ENCODE results near the gene RPLP1. TPM values are rescaled to one million over a fixed set of nuclear protein-coding genes. Genes with fewer than 3 reads are reported as not detected.
A peak's percentile ranks its signal among the peaks of the same experiment; 100 is the strongest.

The RPLP1 gene
- 379 TPM for total RNA-seq

DNA sequence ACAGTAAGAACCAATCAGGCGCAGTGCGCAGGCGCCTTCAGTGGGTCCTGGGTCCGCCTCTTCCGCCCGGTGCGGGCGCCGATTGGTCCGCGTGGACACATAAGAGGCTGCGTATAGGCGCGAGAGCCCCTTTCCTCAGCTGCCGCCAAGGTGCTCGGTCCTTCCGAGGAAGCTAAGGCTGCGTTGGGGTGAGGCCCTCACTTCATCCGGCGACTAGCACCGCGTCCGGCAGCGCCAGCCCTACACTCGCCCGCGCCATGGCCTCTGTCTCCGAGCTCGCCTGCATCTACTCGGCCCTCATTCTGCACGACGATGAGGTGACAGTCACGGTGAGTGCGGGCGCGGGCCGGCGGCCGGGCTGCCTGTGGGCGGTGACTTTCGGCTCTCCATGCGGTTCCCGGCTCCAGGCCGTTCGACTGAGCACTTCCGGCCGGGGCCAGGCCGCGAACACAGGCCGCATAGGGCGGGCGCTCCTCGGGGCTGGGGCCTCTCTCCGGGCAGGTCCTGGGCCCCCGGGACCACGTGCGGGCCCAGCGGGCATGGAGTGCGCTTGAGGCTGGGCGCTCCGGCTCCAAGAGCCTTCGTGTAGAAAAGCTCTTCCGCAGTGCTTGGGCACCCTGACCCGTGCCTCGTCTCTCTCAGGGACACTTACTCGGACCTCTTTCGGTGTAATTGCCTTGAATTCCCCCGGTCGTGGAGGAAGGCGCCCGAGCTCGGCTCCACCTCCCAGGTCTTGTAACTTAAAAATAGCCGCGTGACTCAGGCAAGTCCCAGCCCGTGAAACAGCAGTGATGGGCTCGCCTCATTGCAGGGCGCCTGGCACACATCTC is at the start of gene RPLP1:
Gene RPLP1 (plus strand): TSS at position 127 of the 830 bp plus-strand sequence. CDS start 131 bp downstream, at position 258.
- intact Hi-C loops (cut with DNase I): loop anchor here (1.0 to 10.0 kb wide), 4 partner anchors 9 to 1022 kb away; partner anchors contain the start of genes GLCE and KIF23
- no peaks in the 10 kb centered on the region for H3K27me3 ChIP-seq
- peak; percentile 88 to 98 for DNase-seq (ENCODE audit: low spot score in 2 of 2)
- H3K27ac ChIP-seq: peak within 1 kb of the TSS; percentile 96 to 97
- H3K4me3 ChIP-seq: peak within 1 kb of the TSS; percentile 87 to 89
- peaks cover 14 to 33% of the 10 kb centered on the region in 2 donors for H3K36me3 ChIP-seq
- H3K9me3 ChIP-seq: no peaks in the 10 kb centered on the region
- peaks cover 8 to 17% of the 10 kb centered on the region in 2 donors for H3K4me1 ChIP-seq
- TF ChIP-seq, protein P1, sequence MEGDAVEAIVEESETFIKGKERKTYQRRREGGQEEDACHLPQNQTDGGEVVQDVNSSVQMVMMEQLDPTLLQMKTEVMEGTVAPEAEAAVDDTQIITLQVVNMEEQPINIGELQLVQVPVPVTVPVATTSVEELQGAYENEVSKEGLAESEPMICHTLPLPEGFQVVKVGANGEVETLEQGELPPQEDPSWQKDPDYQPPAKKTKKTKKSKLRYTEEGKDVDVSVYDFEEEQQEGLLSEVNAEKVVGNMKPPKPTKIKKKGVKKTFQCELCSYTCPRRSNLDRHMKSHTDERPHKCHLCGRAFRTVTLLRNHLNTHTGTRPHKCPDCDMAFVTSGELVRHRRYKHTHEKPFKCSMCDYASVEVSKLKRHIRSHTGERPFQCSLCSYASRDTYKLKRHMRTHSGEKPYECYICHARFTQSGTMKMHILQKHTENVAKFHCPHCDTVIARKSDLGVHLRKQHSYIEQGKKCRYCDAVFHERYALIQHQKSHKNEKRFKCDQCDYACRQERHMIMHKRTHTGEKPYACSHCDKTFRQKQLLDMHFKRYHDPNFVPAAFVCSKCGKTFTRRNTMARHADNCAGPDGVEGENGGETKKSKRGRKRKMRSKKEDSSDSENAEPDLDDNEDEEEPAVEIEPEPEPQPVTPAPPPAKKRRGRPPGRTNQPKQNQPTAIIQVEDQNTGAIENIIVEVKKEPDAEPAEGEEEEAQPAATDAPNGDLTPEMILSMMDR (IDR thresholded peaks at IDR 0.05): no peak

DNA sequence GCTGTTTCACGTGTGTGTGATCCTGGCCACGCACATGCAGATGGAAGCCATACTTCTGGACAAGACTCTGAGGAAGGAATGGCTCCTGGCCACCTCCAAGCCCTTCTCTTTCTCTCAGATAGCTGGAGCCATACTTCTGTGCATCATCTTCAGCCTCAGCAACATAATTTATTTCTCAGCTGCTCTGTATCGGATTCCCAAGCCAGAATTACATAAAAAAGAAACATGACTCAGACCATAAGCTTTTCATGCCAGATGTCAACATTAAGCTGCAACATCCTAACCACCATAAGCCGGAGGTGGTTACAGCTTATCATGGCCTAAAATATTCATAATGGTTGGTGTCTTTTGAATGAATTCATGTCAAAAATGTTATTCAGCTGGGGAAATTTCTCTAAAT is 49.0 kb upstream of the RPLP1 start:
- Histone ChIP-seq H3K27me3 (no peaks in the 10 kb centered on the region), H3K9me3 (no peaks in the 10 kb centered on the region), H3K27ac (no peak overlapping the region), H3K4me3 (no peak overlapping the region), H3K4me1 (no peaks in the 10 kb centered on the region), H3K36me3 (no peaks in the 10 kb centered on the region)
- TF ChIP-seq, protein P1 (IDR thresholded peaks at IDR 0.05): no peak
- intact Hi-C loops (cut with DNase I): no loop called here
- DNase-seq (ENCODE audit: low spot score in 2 of 2): no peak

GRCh38 chr15:69405110-69405509 is 47.5 kb upstream of the RPLP1 start:
- TF ChIP-seq, protein P1 (IDR thresholded peaks at IDR 0.05): no peak
- Histone ChIP-seq H3K27ac (no peak overlapping the region), H3K4me3 (no peak overlapping the region), H3K27me3 (no peaks in the 10 kb centered on the region), H3K4me1 (no peaks in the 10 kb centered on the region), H3K36me3 (no peaks in the 10 kb centered on the region), H3K9me3 (no peaks in the 10 kb centered on the region)
- no peak for DNase-seq (ENCODE audit: low spot score in 2 of 2)
- intact Hi-C loops (cut with DNase I): no loop called here

DNA sequence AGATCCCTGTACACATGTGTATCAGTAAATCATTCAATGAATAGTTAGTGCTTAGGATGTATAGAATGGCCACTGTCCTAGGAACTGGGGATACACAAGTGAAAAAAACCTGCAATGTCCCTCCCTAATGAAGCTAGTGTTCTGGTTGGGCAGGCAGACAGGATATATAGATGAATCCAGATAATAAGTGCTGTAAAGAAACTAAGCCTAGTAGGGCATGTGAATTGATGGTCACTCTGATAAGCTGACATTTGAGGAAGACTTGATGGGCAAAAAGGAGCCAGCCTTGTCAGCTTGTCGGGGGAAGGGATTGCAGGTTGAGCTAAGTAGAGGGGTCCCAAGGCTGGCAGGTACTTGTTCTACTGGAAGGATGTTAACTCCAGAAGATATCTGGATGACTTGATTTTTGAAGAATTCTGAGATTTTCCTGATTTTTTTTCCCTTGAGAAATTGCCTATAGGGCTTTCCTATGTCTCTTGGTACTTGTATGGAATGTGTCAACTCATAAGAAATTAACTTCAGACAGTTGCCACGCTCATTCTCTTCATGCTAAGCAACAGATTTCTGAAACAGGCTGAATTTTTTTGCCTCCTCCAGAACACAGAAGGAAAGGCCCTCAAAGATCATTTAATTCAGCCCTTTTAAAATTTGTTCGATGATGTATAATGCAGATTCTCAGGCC is 44.8 kb upstream of the RPLP1 start:
- Histone ChIP-seq H3K4me3 (no peak overlapping the region), H3K9me3 (no peaks in the 10 kb centered on the region), H3K27ac (no peak overlapping the region), H3K36me3 (no peaks in the 10 kb centered on the region), H3K4me1 (peaks cover 0 to 5% of the 10 kb centered on the region in 2 donors), H3K27me3 (no peaks in the 10 kb centered on the region)
- no peak for DNase-seq (ENCODE audit: low spot score in 2 of 2)
- TF ChIP-seq, protein P1 (IDR thresholded peaks at IDR 0.05): no peak
- intact Hi-C loops (cut with DNase I): no loop called here

DNA sequence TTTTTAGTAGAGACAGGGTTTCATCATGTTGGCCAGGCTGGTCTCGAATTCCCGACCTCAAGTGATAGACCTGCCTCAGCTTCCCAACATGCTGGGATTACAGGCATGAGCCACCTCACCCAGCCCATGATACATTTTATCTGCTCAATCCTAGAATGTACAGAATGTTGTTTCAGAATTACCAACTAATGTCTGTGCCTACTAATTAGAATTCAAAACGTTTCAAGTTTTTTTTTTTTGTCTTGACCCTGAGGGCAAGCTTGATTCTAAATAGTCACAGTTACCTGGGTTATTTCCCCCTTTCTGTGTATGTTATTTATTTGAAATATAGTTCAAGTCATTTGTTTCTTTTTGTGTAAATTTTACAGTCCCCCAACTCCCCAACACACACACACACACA is 43.8 kb upstream of the RPLP1 start:
- intact Hi-C loops (cut with DNase I): no loop called here
- H3K4me1 ChIP-seq: peaks cover 0 to 15% of the 10 kb centered on the region in 2 donors

More for the DNA sequence above, 43.8 kb upstream of the RPLP1 start:
- TF ChIP-seq, protein P1 (IDR thresholded peaks at IDR 0.05): no peak
- Histone ChIP-seq H3K27ac (no peak overlapping the region), H3K9me3 (no peaks in the 10 kb centered on the region), H3K27me3 (no peaks in the 10 kb centered on the region), H3K4me3 (no peak overlapping the region), H3K36me3 (no peaks in the 10 kb centered on the region)
- no peak for DNase-seq (ENCODE audit: low spot score in 2 of 2)
